ENCODE measurements around the gene LHX6.

The LHX6 gene

DNA sequence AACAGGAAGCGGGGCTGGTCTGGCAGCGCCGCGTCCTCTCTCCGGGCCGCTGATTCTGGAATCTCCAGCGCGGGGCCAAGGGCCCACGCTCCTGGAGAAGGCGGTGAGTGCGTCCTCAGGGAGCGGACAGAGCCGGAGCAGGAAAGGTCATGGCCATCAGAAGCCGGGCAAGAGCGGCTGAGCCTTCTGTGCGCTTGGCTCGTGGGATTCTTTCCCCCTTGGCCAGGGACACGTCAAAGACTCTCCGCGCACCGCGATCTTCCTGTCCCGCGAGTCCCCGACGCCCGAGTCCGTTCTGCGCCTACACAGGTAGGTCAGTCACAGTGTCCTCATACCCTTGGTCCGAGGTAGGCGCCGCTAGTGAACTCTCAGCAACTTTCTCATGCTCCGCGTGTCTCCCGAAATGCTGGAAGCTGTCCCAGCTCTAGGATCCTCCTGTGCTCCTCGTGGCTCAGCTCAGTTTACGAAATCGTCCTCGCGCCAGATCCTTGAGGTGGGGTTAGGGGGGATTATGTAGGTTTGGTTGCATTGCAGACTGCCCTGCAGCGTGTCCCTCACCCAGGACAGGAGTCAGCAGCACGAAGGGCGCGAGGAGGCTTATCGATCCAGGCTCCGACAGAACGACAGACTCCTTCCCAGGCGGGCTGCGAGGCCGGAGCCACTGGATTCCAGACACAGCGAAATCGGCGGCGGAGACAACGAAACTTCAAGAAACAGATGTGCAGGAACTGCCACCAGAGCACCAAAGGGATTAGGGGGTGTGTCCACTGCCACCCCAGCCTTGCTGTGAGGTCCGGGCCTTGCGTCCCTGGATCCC is 8.7 kb downstream of the LHX6 start:
- H3K36me3 Mint-ChIP-seq (ENCODE audit: low read depth), result no peaks in the 10 kb centered on the region
- H3K27me3 Mint-ChIP-seq (ENCODE audit: low read depth, poor library complexity), result no peaks in the 10 kb centered on the region
- peaks cover 34% of the 10 kb centered on the region for H3K4me1 Mint-ChIP-seq
- H3K27ac Mint-ChIP-seq, result no peak overlapping the region
- H3K9me3 Mint-ChIP-seq, result peaks cover 7% of the 10 kb centered on the region
- peak overlapping the region; percentile 48 for H3K4me3 Mint-ChIP-seq
- TF ChIP-seq, protein P1, sequence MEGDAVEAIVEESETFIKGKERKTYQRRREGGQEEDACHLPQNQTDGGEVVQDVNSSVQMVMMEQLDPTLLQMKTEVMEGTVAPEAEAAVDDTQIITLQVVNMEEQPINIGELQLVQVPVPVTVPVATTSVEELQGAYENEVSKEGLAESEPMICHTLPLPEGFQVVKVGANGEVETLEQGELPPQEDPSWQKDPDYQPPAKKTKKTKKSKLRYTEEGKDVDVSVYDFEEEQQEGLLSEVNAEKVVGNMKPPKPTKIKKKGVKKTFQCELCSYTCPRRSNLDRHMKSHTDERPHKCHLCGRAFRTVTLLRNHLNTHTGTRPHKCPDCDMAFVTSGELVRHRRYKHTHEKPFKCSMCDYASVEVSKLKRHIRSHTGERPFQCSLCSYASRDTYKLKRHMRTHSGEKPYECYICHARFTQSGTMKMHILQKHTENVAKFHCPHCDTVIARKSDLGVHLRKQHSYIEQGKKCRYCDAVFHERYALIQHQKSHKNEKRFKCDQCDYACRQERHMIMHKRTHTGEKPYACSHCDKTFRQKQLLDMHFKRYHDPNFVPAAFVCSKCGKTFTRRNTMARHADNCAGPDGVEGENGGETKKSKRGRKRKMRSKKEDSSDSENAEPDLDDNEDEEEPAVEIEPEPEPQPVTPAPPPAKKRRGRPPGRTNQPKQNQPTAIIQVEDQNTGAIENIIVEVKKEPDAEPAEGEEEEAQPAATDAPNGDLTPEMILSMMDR (IDR thresholded peaks at IDR 0.05), result no peak
- peak; percentile 59 for DNase-seq

DNA sequence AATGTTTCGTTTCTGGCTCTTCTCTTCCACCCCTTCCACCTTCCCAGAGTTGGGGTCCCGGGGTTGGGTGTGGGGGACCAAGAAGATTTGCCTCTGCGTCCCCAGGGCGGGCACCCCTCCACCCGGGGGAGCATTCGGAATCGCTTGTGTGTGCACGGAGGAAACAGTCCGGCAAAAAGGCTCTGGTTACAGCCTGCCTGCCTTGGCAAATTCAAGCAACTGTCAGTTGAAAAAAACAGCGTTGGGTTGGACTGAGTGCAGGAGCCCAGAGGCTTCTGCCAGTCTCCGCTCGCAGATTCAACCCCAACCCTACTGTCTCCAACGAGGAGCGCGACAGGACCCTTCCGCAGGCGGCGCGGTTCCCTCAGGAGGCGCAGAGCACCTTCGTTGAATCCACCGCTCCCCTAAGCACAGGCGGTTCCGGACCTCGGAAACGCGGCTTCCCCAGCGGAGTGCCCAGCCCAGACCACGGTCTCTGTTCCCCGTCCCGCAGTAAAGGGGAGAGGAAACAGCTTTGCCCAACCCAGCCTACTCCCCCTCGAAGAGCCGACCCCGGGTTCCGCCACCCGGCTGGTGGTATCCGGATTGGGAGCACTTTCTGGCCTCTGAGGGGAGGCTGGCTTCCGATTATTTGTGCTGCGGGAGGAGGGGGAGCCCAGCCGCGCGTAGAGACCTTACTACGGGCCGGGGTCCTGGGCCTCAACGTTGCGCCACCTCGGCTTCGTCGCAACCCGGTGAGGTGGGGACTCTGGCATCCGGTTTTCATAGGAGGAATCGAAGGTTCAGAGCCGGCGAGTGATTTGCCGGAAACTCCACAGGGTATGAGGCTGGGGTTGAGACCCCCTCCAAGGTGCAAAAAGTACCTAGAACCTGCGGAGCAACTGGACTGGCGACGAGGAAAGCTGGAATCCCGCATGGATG is 9.6 kb downstream of the LHX6 start:
- H3K36me3 Mint-ChIP-seq (ENCODE audit: low read depth), result no peaks in the 10 kb centered on the region
- H3K27me3 Mint-ChIP-seq (ENCODE audit: low read depth, poor library complexity), result no peaks in the 10 kb centered on the region
- TF ChIP-seq, protein P1 (IDR thresholded peaks at IDR 0.05), result no peak
- H3K9me3 Mint-ChIP-seq, result peaks cover 7% of the 10 kb centered on the region
- H3K27ac Mint-ChIP-seq, result no peak overlapping the region
- peaks cover 26% of the 10 kb centered on the region for H3K4me1 Mint-ChIP-seq
- DNase-seq, result peak; percentile 46
- peak overlapping the region; percentile 48 for H3K4me3 Mint-ChIP-seq

DNA sequence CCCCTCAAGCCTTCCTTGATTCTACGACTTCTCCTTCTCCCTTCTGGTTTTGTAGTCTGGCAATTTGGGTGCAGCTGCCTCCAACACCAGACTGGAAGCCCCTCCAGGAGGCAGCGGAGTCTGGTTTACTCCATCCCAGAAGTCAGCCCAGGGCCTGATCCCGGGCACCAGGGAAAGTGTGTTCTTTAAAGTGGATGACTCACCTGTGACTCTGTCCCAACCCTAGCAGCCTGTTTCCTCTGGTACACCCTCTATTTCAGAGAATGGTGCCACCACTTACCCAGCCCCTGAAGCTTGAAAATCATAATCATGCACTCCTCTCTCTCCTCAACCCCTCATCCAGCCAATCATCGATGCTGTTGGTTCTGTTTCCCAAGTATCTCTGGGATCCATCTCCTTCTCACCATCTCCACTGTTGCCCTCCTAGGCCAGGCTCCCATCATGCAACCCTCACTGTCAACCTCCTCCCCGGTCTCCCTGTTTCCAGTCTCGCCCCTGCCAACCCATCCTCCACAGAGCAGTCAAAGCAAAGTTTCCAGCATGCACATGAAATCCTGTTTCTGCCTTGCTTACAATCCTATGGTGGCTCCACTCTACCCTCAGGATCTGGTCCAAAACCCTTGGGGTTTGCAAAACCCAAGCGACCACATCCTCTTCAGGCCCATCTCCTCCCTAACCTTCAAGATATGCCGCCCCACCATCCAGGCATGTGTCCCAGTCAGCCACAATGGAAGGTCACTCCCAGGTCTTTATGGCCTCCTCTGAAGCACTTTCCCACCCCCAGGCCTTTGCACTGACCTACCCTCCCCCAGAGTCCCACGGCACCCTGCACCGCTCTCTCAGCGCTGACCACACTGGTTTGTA is 10.5 kb downstream of the LHX6 start:
- H3K4me1 Mint-ChIP-seq, result peaks cover 26% of the 10 kb centered on the region
- no peaks in the 10 kb centered on the region for H3K36me3 Mint-ChIP-seq (ENCODE audit: low read depth)
- TF ChIP-seq, protein P1 (IDR thresholded peaks at IDR 0.05), result no peak
- no peak for DNase-seq
- H3K9me3 Mint-ChIP-seq, result peaks cover 7% of the 10 kb centered on the region
- no peaks in the 10 kb centered on the region for H3K27me3 Mint-ChIP-seq (ENCODE audit: low read depth, poor library complexity)
- no peak overlapping the region for H3K27ac Mint-ChIP-seq
- H3K4me3 Mint-ChIP-seq, result peak overlapping the region; percentile 48

DNA sequence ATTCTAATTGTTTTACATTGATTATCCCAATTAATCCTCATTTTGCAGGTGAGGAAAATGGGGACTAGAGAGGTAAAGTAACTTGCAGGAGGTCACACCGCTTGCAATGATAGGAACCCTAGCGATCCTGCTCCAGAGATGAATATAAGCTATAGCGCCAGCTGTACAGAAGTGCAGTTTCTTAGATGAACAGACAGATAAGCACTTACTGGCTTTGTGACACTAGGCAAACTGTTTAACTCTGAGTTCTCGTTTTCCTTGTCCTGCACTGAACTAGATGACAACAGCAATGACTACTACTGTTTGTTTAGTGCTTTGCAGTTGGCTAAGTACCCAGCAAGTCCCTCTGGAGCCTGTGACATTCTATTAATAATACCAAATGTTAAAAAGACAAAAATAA is 11.1 kb downstream of the LHX6 start:
- H3K36me3 Mint-ChIP-seq (ENCODE audit: low read depth), result no peaks in the 10 kb centered on the region
- peaks cover 31% of the 10 kb centered on the region for H3K4me1 Mint-ChIP-seq
- no peak for DNase-seq
- H3K4me3 Mint-ChIP-seq, result no peak overlapping the region
- no peaks in the 10 kb centered on the region for H3K27me3 Mint-ChIP-seq (ENCODE audit: low read depth, poor library complexity)
- no peak overlapping the region for H3K27ac Mint-ChIP-seq
- H3K9me3 Mint-ChIP-seq, result peaks cover 7% of the 10 kb centered on the region
- TF ChIP-seq, protein P1 (IDR thresholded peaks at IDR 0.05), result no peak

DNA sequence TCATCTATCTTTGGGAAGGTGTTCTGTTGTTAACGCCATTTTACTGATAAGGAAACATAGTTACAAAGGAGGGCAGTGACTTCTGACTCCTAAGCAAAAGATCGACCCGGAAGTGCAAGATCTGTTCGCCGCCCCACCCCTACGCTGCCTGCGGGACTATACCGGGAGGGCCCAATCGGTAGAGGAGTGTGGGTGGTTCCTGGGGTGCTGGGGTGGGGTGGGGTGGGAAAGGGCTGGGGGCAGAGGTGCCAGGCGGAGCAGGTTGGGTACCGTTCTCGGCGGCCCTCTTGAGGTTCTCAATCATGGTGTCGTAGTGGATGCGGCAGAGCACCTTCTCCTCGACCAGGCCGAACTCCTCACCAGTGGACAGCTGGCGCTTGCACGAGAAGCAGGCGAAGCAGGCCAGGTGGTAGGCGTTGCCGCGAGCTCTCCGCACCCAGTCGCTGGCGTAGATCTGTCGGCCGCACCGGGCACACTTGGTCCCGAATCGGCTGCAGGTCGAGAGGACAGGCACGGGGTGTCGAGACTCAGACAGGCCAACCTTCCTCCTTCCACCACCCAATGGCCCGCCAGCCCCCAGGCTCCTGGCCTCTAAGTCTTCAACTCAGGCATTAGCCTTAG is 11.8 kb downstream of the LHX6 start:
- TF ChIP-seq, protein P1 (IDR thresholded peaks at IDR 0.05), result no peak
- Mint-ChIP-seq H3K27me3 (ENCODE audit: low read depth, poor library complexity) (no peaks in the 10 kb centered on the region), H3K27ac (no peak overlapping the region), H3K4me3 (no peak overlapping the region), H3K36me3 (ENCODE audit: low read depth) (no peaks in the 10 kb centered on the region), H3K9me3 (peaks cover 7% of the 10 kb centered on the region), H3K4me1 (peaks cover 34% of the 10 kb centered on the region)
- no peak for DNase-seq

Measured in nephron progenitor cell (in vitro differentiated cells).